Raji (cell line): ENCODE data around the gene ZNF146.

Experiments
- POLR2A ChIP-seq: IDR thresholded peaks from 2 replicates; pipeline ENCODE4 v1.6.1; 2011; ENCODE audit warnings: low read depth, low read length, control low read depth; ENCODE audit not compliant: insufficient read depth

ZNF146 gene

DNA sequence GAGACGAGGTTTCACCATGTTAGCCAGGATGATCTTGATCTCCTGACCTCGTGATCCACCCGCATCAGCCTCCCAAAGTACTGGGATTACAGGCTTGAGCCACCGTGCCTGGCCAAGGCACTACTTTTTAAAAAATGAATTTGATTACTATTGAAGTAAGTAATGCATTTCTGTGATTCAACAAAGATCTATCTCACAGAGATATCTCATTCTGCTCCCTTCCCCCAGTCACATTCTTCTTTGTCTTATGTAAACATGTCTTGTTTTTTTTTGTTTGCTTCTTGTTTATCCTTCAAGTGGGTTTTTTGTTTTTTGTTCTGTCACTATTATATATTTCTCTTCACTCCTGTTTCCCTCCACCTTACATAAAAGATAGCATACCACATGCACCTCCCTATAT is 6.6 kb downstream of the ZNF146 start:
- TF ChIP-seq POLR2A, result no peak

DNA sequence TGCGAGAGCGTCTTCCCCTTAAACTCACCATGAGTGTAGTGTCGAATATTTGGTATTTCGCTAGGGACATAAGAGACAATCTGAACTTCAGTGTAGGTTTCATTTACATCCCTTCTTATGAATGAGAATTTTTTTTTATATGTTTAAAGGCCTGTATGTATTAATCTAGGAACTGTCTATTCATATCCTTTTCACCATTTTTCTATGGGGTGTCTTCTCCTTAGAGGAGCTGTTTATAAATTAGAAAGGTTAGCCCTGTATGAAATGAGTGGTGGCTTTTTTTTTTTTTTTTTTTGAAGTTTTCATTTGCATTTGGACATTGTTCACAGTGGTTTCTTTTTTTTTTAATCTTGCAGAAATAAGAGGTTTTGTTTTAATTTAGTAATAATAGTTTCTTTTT is 7.6 kb downstream of the ZNF146 start:
- TF ChIP-seq POLR2A, result no peak

DNA sequence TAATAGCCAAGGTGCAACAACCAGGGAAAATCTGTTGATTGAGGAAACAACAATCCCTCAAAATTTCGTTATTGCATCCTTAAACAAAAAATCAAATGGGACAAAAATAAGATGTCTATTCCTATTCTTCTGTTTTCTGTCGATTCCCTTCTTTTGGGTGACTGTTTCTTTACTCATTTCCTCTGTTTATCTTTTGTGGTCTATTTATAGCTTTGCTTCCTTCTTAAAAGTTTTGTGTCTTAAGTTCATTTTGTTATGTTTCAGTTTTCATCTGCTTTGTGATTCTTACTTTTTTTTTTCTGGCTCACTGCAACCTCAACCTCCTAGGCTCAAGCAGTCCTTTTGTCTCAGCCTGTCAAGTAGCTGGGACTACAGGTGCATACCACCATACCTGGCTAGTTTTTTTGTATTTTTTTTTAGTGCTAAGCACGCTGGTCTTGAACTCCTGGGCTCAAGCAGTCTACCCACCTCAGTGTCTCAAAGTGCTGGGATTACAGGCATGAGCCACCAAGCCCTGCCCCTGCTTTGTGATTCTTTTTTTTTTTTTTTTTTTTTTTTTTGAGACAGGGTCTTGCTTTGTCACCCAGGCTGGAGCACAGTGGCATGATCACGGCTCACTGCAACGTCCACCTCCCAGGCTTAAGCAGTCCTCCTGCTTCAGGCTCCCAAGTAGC is 10.4 kb downstream of the ZNF146 start:
- no peak for TF ChIP-seq POLR2A

DNA sequence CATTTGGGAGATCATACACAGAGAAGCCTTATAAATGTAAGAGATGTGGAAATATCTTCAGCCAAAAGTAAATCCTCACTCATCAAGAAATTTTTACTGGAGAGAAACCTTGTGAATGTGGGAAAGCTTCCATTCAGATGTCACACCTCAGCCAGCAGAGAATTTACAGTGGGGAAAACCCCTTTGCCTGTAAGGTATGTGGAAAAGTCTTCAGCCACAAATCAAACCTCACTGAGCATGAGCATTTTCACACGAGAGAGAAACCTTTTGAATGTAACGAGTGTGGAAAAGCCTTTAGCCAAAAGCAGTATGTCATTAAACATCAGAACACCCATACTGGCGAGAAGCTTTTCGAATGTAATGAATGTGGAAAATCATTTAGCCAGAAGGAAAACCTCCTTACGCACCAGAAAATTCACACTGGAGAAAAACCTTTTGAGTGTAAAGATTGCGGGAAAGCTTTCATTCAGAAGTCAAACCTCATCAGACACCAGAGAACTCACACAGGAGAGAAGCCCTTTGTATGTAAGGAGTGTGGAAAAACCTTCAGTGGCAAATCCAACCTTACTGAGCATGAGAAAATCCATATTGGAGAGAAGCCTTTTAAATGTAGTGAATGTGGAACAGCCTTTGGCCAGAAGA is 21.5 kb downstream of the ZNF146 start:
- TF ChIP-seq POLR2A, result no peak

DNA sequence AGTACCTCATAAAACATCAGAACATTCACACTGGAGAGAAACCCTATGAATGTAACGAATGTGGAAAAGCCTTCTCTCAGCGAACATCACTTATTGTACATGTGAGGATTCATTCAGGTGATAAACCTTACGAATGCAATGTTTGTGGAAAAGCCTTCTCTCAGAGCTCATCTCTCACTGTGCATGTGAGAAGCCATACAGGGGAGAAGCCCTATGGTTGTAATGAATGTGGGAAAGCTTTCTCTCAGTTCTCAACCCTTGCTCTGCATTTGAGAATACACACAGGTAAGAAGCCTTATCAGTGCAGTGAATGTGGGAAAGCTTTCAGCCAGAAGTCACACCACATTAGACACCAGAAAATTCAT is 22.0 kb downstream of the ZNF146 start:
- no peak for TF ChIP-seq POLR2A

DNA sequence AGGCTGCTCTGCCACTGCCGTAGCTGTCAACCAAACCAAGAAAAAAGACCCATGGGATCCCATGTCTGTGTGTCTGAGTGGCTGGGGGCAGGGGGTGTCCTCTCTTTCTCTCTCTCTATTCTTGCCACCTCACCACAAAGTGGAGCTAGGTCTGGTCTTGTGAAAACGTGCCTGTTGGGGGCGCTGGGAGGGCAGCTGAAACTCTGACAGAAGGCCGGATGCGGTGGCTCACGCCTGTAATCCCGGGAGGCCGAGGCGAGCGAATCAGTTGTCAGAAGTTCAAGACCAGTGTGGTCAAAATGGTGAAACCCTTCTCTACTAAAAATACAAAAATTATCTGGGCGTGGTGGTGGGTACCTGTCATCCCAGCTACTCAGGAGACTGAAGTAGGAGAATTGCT is 29.2 kb downstream of the ZNF146 start:
- TF ChIP-seq POLR2A, result no peak

DNA sequence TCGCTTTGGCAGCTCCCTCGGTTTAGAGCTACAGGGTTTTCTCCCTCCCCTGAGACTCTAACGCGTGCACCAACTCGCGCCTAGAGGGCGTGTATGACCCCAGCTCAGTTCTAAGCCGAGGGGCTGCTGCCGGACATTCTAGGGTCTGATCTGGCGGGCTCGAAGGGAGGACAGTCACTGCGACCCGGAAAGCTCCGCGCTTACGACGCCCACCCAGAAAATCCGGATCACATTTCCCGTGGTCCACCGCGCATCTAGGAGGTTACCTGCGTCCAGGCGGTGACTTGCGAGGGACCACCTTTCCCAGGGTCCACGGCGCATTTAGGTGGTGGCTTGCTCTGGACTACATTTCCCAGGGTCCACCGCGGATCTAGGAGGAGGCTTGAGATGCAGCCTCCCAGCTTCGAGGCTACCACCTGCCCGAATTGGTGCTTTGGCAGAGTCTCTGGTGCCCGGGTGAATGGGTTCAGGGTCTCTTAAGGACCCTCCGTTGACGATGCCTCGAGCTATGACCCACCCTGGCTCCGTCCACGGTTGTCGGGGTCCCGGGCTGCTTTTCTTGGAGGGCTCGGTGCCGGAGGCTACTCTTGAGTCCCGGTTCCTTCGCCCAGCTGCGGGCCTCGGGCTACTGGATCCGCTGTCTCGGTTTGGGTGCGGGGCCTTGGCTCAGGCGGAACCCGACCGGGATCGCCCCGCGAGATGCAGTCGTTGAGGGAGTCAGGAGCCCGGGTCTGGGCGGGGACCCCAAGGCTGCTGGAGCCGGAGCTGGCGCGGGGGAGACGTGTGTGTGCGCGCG is 30.5 kb downstream of the ZNF146 start:
- no peak for TF ChIP-seq POLR2A

DNA sequence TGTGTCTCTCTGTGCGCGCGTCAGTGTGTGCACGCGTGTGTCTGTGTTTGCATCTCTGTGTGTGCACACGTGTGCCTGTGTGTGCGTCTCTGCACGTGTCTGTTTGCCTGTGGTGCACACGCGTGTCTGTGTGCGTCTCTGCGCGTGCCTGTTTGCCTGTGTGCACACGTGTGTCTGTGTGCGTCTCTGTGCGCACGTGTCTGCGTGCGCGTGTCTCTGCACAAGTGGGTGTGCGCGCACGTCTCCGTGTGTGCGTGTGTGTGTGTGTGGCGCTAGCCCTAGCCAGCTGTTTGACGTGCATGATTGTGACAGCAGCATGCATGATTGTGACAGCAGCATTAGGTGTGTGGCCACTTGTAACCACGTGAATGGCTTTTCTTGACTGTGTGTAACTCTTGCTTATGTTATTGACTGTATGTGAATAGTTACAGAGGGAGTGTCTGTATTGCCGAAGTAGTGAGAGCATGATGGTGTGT is 31.1 kb downstream of the ZNF146 start:
- TF ChIP-seq POLR2A, result no peak

DNA sequence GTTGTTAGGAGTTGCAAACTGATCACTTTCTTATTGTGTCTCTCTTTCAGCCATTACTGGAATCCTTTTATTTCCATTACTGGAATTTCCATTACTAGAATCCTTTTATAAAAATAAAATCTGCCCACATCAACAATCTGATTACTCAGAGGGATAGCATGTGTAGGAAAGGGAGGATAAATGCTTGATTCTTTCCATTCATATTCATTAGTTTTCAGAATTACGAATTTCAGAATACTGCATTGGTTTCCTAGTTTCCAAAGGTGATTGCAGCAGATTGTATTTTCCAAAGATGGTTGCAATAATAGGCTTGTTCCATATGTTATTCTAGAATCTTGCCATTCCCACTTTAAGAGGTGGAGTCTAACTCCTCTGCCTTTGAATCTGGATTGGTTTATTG is 37.1 kb downstream of the ZNF146 start:
- no peak for TF ChIP-seq POLR2A

DNA sequence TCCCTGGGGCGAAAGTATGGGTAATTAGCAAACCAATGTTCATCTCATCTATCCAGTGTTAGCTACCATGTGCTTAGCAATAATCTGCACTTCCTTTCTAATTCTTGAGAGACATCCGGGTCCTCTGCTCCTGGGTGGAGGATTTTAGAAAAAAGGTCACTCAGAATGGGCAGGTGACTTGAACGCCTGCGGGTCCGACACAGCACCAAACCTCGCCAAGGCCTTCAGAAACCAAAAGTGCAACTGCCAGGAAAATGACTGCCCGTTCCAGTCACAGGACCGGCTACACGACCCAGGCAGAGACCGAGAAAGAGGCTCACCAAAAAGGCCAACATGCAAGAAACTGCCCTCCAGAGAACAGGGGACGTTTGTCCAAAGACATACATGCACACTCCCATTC is 39.9 kb downstream of the ZNF146 start:
- TF ChIP-seq POLR2A, result no peak

DNA sequence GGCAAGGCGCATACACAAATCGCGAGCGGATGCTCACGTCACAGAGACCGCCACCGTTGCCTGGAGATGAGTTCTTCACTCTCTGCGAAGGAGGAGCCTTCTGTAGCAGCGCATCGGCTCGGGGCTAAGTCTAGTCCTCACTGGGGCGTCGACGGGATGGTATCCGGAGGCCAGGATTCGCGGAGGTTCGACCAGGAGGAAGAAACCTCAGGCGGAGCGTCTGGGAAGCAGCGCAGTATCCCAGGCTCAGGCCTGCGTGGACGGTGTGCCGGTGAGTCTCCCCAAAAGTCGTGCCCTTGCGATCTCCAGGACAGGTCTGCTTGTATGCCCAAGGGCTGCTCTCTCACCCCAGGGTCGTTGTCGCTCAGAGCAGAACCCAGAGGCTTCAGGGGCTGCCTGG is 40.4 kb downstream of the ZNF146 start:
- no peak for TF ChIP-seq POLR2A

DNA sequence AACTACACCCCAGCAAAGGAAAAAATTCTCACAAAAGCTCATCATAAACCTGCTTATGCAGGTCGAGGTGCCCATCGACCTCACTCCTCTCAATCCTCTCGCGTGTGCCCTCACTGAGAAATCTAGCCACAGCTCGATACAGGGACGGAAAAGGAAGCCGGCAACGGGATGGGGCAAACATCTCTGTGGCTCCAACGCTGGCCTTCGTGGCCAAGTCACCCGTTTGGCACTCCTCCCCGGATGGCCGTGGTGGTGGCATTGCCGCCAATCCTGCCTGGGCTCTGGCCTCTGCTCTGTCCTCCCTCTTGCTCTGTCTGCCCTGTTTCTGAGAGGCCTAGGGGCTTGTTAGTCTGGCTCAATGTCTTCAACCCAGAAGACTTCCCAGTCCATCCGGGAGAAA is 41.2 kb downstream of the ZNF146 start:
- no peak for TF ChIP-seq POLR2A

DNA sequence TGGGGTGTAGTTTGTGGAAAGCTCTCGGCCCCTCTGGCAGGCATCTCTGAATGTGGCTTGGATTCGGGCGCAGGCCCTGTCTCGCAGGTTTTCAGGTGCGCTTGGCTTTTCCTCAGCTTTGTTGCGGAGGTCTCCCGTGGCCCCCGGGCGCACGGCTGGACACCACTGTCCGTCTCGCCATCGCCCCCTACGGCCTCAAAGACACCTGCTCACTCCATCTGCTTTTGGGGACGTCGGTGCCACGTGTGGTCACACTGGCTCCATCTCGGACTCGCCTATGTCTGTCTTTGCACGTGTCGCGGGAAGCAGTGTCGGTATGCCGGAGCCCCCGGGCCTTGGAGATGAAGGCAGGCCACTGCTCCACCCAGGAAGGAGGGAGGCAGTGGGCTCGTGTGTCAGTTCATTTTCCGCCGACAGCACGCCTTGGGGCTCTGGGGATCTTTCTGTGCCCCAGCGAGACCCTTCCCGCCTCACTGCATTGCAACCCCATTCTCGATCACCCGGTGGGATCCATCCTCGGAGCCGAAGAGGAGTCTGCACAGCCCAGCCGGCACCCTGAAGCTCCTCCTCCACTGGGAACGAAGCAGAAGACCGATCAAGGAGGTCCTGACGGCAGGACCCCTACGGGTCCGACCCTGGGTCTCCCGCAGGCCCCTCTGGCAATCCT is 42.1 kb downstream of the ZNF146 start:
- TF ChIP-seq POLR2A, result no peak

DNA sequence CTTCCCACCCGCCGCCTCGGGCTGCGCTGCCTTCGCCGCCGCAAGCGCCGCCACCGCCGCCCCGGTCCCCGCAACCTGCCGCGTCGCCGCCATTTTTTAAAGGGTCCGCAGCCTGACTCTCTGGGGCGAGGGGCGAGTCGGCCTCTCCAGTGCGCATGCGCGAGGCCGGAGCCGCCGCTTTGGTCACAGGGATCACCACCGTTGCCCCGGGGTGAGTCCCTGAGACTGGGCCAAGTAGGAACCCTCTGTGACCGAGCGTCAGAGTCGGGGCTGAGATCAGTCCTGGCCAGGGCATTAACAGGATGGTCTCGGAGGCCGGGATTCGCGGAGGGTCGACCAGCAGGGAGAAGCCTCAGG is 42.6 kb downstream of the ZNF146 start:
- TF ChIP-seq POLR2A, result no peak

DNA sequence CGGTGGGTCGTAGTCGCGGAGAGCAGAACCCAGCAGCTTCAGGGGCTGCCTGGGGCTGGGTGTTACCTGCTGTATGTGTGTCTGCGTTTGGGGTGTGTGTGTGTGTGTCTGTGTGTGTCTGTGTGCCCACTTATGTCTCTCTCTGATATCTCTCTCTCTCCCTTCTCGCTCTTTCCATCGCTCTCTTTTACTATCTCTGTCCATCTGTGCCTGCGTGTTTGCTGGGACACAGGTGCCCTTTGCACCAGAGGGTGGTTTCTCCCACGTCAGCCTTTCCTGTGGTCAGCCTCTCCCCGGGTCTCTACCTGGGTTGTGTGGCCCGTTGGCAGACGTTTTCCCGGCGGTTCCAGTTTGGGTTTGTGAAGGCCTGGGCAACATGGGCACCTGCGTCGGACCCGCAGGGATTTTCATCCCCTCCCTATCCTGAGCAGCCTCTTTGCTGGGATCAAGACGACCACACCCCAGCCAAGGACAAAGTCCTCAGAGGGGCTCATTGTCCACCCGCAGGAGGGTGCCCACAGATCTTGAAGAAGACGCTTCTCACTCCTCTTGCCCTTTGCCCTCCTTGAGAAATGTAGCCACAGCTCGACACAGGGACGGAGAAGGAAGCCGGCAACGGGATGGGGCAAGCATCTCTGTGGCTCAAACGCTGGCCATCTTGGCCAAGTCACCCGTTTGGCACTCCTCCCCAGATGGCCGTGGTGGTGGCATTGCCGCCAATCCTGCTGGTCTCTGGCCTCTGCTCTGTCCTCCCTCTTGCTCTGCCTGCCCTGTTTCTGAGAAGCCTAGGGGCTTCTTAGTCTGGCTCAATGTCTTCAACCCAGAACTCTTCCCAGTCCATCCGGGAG is 43.3 kb downstream of the ZNF146 start:
- TF ChIP-seq POLR2A, result no peak
